ENCODE data around the gene CCND2.
A peak's percentile ranks its signal among the peaks of the same experiment; 100 is the strongest.

CCND2 gene

DNA sequence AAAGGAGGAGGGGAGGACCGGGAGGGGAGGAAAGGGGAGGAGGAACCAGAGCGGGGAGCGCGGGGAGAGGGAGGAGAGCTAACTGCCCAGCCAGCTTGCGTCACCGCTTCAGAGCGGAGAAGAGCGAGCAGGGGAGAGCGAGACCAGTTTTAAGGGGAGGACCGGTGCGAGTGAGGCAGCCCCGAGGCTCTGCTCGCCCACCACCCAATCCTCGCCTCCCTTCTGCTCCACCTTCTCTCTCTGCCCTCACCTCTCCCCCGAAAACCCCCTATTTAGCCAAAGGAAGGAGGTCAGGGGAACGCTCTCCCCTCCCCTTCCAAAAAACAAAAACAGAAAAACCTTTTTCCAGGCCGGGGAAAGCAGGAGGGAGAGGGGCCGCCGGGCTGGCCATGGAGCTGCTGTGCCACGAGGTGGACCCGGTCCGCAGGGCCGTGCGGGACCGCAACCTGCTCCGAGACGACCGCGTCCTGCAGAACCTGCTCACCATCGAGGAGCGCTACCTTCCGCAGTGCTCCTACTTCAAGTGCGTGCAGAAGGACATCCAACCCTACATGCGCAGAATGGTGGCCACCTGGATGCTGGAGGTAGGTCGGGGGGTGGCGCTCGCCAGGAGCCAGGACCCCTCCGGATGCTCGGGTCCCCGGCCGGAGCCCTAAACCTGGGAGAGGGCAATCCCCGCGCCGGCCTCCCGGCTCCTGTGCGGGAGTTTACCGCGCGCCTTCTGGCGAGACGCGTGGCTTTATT is at the start of gene CCND2:
Gene CCND2 (plus strand): TSS at position 111 of the 744 bp plus-strand sequence. CDS start 279 bp downstream, at position 390.
- peak; percentile 73 for DNase-seq

DNA sequence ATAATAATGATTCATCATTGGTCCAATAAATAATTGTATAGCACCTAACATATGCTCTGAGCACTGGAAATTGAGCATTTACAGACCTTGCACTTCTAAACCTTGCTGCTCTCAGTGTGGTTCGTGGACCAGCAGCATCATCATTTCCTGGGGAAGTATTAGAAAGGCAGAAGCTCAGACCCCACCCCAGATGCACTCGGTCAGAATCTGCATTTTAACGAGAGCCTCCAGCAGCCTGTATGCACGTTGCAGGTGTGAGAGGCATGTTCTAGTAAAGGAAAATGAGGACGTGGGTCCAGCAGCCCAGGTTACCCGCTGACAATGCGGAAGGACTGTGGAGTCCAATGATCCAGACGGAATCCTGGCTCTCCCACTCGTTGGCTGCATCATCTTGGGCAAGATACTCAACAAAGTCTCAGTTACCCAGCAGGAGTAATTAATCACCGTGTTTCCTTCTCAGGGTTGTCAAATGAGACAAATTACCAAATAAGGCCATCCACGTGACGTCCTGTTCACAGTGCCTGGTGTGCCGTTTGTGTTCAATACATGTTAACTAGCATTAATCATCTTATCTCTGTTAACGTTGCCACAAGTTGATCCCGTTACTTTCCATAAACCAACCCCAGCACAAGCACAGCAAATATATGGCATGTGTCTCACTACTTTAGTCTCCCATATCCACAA is 49.2 kb upstream of the CCND2 start:
- DNase-seq, result peak; percentile 24

DNA sequence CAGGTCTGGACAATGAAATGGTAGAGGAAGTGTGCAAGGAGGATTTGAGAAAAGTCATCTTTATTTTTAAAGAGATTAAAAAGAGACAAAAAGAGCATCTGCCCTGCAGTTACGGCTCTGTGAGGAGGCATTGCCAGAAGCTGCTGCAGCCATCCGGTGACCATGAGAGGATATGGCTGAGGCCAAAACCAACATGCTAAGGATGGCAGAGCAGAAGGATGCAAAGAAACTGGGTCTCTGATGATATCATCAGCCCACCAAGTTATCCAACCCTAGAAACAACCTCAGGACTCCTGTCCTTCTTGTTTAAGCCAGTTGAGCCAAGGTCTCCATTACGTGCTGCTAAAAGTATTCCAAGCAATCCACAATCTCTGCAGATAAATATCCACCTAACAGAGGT is 48.0 kb upstream of the CCND2 start:
- DNase-seq, result no peak

DNA sequence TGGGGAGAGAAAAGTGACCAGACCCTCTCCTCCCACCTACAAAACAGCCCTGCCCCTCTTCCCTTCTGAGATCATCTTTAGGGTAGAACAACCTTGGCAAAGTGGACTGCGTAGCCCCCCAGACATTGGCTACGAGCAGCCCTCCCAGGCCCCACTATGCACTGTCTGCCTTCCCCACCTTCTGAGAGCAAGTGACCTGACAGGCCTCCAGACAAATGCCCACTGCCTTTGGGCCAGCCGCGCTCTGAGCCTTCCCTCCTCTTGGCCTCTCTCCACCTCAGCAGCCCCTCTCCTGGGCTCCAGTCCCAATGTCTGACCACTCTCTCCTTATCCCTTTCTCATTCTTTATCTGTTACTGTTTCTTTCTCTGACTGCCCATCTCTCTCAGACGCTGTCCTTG is 46.5 kb upstream of the CCND2 start:
- no peak for DNase-seq

DNA sequence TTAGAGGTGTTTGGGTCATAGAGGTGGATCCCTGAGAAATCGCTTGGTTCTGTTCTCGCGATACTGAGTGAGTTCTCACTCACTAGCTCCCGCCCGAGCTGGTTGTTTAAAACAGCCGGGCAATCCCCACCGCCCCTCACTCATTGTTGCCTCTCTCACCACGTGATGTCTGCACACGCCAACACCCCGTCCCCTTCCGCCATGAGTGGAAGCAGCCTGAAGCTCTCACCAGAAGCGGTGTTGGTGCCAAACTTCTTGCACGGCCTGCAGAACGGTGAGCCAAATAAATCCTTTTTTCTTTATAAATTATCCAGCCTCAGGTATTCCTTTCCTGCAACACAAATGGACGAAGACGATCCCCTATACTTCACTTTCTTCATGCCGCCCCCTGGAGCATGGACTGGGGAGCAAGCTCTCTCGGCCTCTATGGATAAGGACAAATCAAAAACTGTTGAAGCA is 45.4 kb upstream of the CCND2 start:
- DNase-seq, result no peak

DNA sequence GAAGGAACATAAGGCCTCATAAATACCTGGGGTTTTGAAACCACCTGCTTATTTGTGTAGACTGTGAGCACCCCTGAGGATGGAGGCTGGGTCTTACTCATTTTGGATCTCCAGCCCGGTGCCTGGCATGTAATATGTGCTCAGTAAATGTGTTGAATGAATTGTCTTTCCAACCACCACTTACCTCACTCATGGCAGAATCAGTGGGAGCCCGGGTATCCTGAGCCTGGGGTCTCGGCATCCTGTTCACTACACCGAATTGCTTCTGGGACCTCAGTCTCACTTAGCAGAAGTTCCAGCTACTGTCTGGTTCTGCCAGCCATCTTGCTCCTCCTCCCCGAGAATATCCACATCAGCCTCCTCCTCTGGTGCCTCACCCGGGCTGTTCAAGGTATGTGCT is 43.0 kb upstream of the CCND2 start:
- DNase-seq, result no peak

DNA sequence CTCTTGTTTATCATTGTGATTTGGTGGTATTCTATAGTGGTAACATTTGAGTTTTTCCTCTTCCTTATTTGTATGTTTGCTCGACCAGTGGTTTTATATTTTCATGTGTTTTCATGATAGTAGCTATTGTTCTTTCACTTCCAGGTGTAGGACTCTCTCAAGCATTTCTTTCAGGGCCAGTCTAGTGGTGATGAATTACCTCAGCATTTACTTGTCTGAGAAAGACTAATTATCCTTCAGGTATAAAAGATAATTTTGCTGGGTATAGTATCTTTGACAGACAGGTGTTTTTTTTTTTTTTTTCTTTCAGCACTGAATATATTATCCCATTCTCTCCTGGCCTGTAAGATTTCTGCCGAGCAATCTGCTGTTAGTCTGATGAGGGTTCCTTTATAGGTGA is 35.0 kb upstream of the CCND2 start:
- DNase-seq, result no peak

DNA sequence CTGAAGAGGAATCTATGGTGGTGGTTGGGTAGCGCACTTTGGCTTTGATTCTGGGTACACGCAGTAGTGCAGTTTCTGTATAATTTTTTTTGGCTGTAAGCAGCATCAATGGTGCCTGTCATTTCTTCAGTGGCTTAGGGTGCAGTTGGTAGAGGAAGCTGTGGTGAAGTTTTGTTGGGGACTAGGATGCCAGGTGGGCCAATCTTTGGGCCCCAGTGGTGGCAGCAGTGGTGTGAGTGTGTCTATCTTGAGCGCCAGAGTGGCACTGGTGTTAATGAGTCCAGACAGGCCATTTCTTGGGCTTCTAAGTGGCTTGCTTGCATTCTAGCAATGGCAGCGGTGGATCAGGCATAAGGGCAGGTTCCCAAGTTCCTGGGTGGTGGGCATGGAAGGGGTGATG is 33.8 kb upstream of the CCND2 start:
- DNase-seq, result no peak

DNA sequence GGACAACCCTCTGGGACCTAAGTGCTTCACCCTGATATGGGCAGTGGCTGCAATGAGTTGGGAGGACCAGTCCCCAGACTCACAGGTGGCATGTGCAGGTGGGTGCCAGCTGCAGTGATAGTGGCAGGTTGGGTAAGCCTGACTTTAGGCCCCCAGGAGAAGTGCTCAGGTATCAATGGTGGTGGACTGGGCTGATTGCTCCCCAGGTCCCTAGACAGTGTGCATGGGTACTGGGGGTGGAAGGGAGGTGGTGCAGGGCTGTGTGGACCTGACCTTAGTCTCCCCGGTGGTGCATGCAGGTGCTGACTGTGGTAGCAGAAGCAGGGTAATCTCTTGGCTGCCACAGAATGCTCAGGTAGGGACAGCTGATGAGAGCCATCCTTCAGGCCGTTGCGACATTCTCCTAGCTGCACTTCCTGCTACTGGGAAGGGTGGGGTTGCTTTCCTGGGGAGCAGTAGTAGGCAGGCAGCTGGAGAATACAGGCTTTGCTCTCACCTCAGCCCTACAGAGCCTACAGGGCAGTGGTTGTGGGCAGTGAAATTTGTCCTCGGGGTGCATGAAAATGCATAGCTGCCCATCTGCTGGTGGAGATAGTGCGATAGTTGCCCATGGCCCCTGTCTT is 33.3 kb upstream of the CCND2 start:
- no peak for DNase-seq

DNA sequence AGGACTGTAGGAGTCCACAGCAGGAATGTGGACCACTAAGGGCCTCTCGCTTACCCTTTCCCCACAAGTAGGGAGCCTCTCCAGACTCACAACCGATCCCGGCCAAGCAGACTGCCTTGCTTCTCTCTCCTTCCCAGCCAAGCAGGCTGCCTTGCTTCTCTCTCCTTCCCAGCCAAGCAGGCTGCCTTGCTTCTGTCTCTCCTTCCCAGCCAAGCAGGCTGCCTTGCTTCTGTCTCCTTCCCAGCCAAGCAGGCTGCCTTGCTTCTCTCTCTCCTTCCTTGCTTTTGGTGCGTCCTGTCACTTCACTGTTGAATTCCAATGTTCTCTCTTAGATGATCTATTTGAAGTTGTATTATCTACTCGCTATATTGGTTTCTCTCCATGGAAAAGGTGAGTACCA is 32.6 kb upstream of the CCND2 start:
- DNase-seq, result no peak

DNA sequence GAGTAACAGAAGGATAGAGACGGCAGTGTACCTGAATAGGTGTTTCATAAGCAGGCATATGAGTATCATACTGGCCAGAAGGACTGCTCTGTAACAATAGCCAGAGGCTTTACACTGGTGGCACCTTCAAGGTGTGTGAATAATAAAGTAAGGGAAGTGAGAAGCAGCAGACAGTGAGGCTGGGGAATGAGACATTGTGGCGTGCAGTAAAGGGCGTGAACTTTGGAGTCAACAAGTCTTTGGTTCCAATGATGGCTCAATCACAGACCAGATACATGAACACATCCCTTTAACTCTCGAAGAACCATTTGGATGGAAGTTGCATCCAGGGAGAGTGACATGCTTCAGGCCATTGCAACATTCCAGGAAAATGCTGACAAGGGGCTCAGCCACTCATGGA is 32.0 kb upstream of the CCND2 start:
- DNase-seq, result peak; percentile 59

DNA sequence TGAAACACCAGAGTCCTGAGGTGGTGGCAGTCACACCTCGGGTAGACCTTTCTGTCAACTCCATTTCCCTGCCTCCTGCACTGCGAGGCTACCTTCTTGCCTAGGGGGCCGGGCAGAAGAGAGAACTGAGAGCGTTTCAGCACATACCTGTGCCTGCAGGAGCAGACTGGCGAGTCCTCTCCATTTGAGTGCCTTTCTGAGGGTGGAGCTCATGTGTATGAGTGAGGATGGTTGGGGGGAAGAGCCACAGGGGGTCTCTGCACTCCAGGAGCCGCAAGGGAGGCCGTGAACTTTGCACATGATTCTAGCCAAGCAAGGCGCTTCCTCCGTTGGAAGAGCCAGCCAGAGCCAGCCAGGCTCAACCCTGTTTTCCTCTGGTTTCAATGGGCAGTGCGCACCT is 31.0 kb upstream of the CCND2 start:
- DNase-seq, result no peak

DNA sequence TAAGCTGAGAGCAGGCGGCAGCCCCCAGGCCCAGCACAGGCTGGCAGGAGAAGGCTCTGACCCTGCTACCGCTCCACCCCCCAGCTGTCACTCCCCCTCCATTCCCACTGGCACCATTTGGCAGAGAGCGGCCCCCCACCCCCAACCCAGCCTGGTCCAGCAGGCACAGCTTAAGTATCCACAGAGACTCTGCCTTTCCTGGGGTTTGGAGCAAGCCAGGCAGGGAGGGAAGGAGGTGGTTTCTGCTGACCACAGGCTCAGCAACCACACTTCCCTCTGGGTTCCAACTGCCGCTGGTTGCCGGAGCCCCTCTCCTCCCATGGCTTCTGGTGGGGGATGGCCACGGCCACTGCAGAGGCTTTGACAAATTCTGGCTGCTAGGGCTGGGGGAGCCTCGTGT is 30.5 kb upstream of the CCND2 start:
- peak; percentile 83 for DNase-seq

DNA sequence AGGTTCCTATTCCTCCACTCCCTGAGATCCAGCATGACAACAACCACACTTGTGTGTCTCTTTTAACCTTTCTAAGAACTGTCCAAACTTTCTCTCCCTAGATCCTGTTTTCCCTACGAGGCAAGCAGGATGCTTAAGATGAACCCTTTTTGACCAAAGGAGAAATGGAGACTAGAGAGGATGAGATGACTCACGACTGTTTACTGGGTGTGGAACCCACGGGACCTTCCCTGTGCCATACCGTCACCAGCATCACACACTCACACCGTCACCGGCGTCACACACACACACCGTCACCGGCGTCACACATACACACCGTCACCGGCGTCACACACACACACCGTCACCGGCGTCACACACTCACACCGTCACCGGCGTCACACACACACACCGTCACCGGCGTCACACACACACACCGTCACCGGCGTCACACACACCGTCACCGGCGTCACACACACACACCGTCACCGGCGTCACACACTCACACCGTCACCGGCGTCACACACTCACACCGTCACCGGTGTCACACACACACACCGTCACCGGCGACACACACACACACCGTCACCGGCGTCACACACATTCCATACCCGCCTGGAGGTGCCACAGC is 30.0 kb upstream of the CCND2 start:
- peak; percentile 80 for DNase-seq

DNA sequence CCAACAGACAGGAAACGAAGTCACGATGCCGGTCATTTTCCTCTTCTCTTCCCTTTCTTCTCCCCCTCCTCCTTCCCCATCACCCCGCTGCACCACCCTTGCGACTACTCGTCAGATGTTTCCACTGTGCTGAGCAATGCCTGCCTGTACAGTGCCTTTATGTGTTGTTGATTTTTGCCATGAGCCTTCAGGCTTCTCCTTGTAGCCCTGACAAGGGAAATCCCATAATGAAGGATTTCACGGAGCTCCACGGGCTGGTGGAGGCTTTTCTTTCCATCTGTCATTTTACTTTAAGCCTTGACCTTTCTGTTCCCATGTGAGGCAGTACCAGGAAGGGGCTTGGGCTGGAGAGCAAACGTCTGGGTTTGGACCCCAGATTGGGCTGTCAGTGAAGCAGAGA is 28.7 kb upstream of the CCND2 start:
- DNase-seq, result no peak

DNA sequence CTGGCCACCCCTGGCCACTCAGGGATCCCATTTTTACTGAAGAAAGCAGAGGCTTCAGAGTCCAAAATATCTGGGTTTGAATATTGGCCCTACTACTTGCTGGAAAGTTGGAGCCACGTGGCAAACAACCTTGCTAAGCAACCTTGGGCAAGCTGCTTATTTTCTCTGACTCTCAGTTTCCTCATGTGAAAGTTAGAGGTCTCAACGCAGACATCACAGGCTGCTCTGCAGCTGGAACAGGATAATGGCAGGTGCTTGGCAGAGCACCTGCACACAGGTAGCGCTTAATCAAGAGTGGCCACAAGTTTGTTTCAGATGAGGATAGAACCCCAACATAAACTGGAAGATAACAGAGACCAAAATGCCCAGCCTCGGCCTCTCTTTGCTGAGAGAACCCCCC is 28.1 kb upstream of the CCND2 start:
- no peak for DNase-seq

DNA sequence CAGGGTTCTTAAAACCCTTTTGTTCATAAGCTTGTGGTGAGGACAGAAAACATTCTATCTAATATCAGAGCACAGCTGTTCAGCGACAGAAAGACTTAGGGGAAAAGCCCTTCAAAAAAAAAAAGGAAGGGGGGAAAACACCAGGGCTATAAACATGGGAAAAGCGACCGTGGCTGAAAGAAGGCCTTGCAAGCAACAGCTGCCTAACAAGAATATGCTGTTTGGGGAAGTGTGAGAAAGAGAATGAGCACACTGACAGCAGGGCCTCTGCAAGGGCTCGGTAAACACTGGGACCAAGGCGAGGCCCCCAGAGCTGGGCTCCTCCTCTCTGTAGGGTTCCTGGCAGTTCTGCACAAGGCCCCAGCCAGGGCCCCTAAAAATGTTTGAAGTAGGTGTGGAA is 27.4 kb upstream of the CCND2 start:
- peak; percentile 75 for DNase-seq

DNA sequence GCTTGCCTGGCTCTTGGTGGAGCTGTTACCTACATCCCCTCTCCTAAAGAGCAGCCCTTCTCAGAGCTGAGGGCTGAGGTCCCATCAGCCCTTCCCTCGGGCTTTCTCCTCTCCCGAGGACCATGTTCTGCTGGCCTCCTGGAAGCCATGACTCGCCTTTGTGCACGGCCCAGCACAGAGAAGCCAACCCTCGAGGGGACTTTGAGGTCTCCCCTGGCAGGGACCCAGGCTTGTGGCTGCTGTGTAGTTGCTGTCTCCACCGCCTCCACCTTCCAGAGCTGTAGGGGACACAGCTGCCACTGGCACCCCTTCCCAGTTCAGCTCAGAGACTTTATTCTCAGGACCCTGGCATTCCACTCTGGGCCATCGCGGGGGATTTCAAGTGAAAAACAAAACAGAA is 22.9 kb upstream of the CCND2 start:
- DNase-seq, result no peak

DNA sequence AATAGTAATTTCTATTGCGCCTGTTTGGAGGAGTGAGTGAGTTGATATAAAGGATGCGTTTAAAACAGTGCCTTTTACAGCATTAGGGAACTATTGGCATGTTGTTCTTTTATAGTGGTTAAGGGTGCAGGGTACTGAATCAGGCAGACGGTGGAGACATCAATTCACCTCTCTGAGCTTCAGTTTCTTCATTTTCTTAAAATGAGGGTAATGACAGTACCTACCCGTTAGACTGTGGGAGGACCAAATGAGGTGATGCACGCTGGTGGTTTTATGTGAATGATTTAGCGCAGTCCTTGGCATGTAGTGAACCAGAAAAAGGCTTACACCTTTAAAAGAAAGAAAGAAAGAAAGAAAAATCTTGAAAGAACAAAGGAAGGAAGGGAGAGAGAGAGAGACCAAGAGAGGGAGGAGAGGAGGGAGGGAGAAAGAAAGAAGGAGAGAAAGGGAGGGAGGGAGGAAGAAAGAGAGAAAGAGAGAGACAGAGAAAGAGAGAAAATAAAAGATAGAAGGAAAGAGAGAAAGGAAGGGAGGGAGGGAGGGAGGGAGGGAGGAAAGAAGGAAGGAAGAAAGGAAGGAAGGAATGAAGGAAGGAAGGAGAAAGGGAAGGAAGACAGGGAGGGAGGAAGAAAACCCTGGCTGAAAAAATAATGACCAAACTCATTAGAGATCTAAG is 22.2 kb upstream of the CCND2 start:
- no peak for DNase-seq

DNA sequence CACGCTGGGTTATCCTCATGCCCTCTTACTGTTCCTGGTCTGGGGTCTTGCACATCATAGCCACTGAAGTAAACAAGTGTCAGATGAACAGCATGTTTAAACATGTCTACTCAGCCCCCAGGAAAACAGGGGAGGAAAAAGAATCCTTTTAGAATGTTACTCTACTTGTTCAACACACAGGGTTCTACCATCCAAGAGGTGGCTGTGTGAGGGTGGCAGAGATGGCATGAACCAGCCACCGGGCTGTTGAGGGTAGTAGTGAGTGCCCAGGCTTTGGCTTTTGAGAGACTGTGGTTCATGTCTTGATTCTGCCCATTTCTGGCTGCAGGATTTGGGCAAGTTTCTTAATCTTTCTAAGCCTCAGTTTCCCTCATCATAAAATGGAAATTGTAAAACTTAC is 21.6 kb upstream of the CCND2 start:
- no peak for DNase-seq

DNA sequence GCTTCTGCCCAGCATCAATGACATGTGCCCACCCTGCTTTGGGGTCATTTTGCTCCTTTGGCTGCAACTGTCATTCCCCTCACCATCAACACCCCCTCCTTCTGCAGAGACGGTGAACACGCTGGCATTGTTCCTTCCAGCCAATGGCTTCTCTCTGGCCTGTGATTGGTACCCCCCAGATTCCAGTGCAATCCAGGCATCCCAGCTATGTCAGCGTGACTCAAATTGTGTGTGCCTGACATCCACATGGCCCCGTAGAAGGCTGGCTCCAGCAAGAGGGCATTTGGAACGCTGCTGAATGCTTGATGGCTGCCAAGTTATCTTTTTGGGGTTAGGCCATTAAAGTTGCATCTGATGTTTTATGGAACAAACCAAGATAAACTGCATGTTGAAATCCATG is 21.0 kb upstream of the CCND2 start:
- no peak for DNase-seq

DNA sequence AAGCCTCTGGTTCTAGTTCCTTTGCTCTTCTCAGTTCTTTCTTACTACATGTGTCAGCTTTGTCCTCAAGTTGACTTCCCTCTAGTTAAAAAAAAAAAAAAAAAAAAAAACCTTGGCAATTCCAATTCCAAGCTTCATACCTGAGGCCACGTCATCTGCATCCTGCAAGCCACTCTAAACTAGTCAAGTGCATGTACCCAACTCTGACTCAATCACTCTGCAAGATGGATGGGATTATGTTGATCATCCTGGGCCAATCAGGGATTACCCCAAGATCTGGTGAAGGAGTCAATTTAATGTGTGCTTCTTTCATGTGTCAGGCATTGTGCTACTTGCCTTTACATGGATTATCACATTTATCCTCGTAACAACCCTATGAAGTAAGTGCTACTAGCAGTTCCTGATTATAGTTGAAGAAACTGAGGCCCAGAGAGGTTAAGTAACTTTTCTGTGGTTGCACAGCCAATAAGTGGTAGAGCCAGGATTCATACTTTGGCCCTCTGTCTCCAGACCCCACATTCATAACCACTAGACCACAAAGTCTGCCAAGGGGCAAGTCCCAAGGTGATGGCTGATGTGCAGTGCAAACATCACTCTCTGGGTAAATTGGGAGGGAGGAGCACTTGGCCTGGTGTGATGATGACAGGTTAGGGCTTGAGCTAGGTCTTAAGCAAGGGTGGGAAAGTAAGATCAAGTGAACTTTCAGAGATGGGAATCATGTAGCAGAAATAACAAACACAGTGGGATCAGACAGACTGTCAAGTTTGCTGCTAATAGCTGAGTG is 17.3 kb upstream of the CCND2 start:
- no peak for DNase-seq
